CD14-positive monocyte (primary cell): Measurements from ENCODE around the gene VPS35. TPM values are rescaled to one million over a fixed set of nuclear protein-coding genes. Genes with fewer than 3 reads are reported as not detected.

ENCODE experiments used
- DNase-seq, 3 donors: peaks; one replicate each; pipeline ENCODE4 v3.0.0-alpha.2; 2011 to 2022
- H2AFZ ChIP-seq: 2 replicates; pipeline ENCODE4 v1.6.0; 2012; ENCODE audit warnings: mild to moderate bottlenecking, low read depth, low read length, inconsistent platforms; ENCODE audit not compliant: insufficient read depth, poor library complexity, severe bottlenecking
- H3K27ac ChIP-seq, 2 donors: 1 replicate in 1 of 2; 2 replicates in 1 of 2; pipeline ENCODE4 v1.5.1; 2012 to 2013; ENCODE audit warnings: low read length in 2 of 2, control low read depth in 1 of 2, inconsistent platforms in 1 of 2, low read depth in 1 of 2, mild to moderate bottlenecking in 1 of 2
- H3K27me3 ChIP-seq, 2 donors: one replicate each; pipeline versions ENCODE4 v1.6.0 to v1.6.1; 2011 to 2013; ENCODE audit warnings: low read length in 2 of 2; ENCODE audit not compliant: control insufficient read depth in 2 of 2, insufficient read depth in 2 of 2
- H3K36me3 ChIP-seq, 2 donors: replicated peaks in 1 of 2; 1 replicate in 1 of 2; 2 replicates in 1 of 2; pipeline versions ENCODE4 v1.5.1 to v1.6.1; 2012 to 2013; ENCODE audit warnings: low read length in 2 of 2, control low read depth in 1 of 2, inconsistent platforms in 1 of 2, mild to moderate bottlenecking in 1 of 2; ENCODE audit not compliant: insufficient read depth in 2 of 2, control insufficient read depth in 1 of 2
- H3K4me1 ChIP-seq, 2 donors: 1 replicate in 1 of 2; 2 replicates in 1 of 2; pipeline versions ENCODE4 v1.5.1 to v1.6.1; 2012 to 2013; ENCODE audit warnings: low read length in 2 of 2, control low read depth in 1 of 2, inconsistent platforms in 1 of 2, mild to moderate bottlenecking in 1 of 2, moderate library complexity in 1 of 2; ENCODE audit not compliant: insufficient read depth in 2 of 2, control insufficient read depth in 1 of 2
- H3K4me2 ChIP-seq: replicated peaks from 2 replicates; pipeline ENCODE3; 2012; ENCODE audit warnings: low read length, moderate library complexity, mild to moderate bottlenecking; ENCODE audit not compliant: poor library complexity, severe bottlenecking; ENCODE audit errors: extremely low read depth
- H3K4me3 ChIP-seq, 3 experiments: fragments of 200-600 bp in 1 of 3; sonication (generic) in 1 of 3; replicated peaks in 1 of 3; 1 replicate in 2 of 3; 2 replicates in 1 of 3; pipeline ENCODE4 v1.5.1; 2011 to 2013; ENCODE audit warnings: low read length in 3 of 3, mild to moderate bottlenecking in 3 of 3, control low read depth in 2 of 3, low read depth in 2 of 3, inconsistent platforms in 1 of 3, moderate library complexity in 1 of 3
- H3K79me2 ChIP-seq: 2 replicates; pipeline ENCODE4 v1.6.0; 2012; ENCODE audit warnings: mild to moderate bottlenecking, control low read depth, inconsistent platforms, low read length, moderate library complexity; ENCODE audit not compliant: insufficient read depth
- H3K9ac ChIP-seq: 2 replicates; pipeline ENCODE4 v1.6.0; 2017; ENCODE audit warnings: low read length, mild to moderate bottlenecking; ENCODE audit not compliant: insufficient read depth, poor library complexity, severe bottlenecking
- H3K9me3 ChIP-seq, 2 donors: replicated peaks in 1 of 2; 1 replicate in 1 of 2; 2 replicates in 1 of 2; pipeline versions ENCODE4 v1.5.1 to v1.6.1; 2012 to 2013; ENCODE audit warnings: low read length in 2 of 2, control low read depth in 1 of 2; ENCODE audit not compliant: control insufficient read depth in 1 of 2, insufficient read depth in 1 of 2
- H4K20me1 ChIP-seq: 2 replicates; pipeline ENCODE4 v1.6.0; 2012; ENCODE audit warnings: mild to moderate bottlenecking, low read length, control low read depth, moderate library complexity; ENCODE audit not compliant: insufficient read depth
- H3K27ac Mint-ChIP-seq, 7 donors: one replicate each; pipeline ENCODE4 v1.8.0; 2020; ENCODE audit warnings: mild to moderate bottlenecking in 7 of 7, mixed read lengths in 7 of 7, moderate library complexity in 6 of 7, inconsistent platforms in 2 of 7
- H3K27me3 Mint-ChIP-seq, 3 donors: one replicate each; pipeline ENCODE4 v1.8.0; 2021 to 2022; ENCODE audit warnings: low read depth in 3 of 3, mild to moderate bottlenecking in 3 of 3, mixed read lengths in 3 of 3, moderate library complexity in 3 of 3, inconsistent platforms in 1 of 3
- H3K36me3 Mint-ChIP-seq, 2 donors: one replicate each; pipeline ENCODE4 v1.8.0; 2020; ENCODE audit warnings: mixed read lengths in 2 of 2, inconsistent platforms in 1 of 2, mild to moderate bottlenecking in 1 of 2
- H3K4me1 Mint-ChIP-seq: one replicate; pipeline ENCODE4 v1.8.0; 2020; ENCODE audit warnings: mild to moderate bottlenecking, mixed read lengths
- H3K4me3 Mint-ChIP-seq, 2 donors: one replicate each; pipeline ENCODE4 v1.8.0; 2020; ENCODE audit warnings: mild to moderate bottlenecking in 2 of 2, mixed read lengths in 2 of 2, moderate library complexity in 1 of 2
- H3K9me3 Mint-ChIP-seq, 7 donors: one replicate each; pipeline ENCODE4 v1.8.0; 2020 to 2022; ENCODE audit warnings: mixed read lengths in 7 of 7, mild to moderate bottlenecking in 6 of 7, moderate library complexity in 6 of 7, inconsistent platforms in 2 of 7
- CTCF ChIP-seq: fragments of 200-600 bp; IDR thresholded peaks from one replicate; pipeline ENCODE4 v1.8.0; 2022; ENCODE audit warnings: antibody characterized with exemption, mild to moderate bottlenecking
- WGBS: methylation state at CpG from one replicate; pipeline ENCODE4 v1.1.5; 2013; ENCODE audit warnings: missing lambda C conversion rate; ENCODE audit not compliant: insufficient coverage; 5-methylcytosine and 5-hydroxymethylcytosine counted together
- intact Hi-C, 2 donors: fragments of 100-400 bp; cut with micrococcal nuclease; formaldehyde crosslinking; loops; one replicate each; pipeline versions ENCODE4 v1.15.0 to v1.15.1; 2023
- polyA plus RNA-seq, 3 donors: library from polyadenylated mRNA; depleted of rRNA in 1 of 3; unstranded in 2 of 3; stranded (reverse) in 1 of 3; fragments of 300-500 nt in 2 of 3; fragments of >200 nt in 1 of 3; fragmentation: Illumina TruSeq in 2 of 3; gene quantifications; 1 replicate in 2 of 3; 2 replicates in 1 of 3; pipeline ENCODE4 v1.2.3, GENCODE V29; 2012 to 2021

The VPS35 gene
- polyA plus RNA-seq, 3 donors: 14.6 to 130 (median 113) TPM

- Mint-ChIP-seq H3K27ac (peak overlapping the region in 2 of 7 donors; percentile 72 to 79), H3K9me3 (no peaks in the 10 kb centered on the region), H3K27me3 (peaks cover 0 to 5% (median 0%) of the 10 kb centered on the region in 3 donors), H3K36me3 (no peaks in the 10 kb centered on the region), H3K4me3 (no peak overlapping the region), H3K4me1 (peaks cover 47% of the 10 kb centered on the region)
- no peak for TF ChIP-seq CTCF
- H3K27me3 ChIP-seq: no peaks in the 10 kb centered on the region
- H4K20me1 ChIP-seq: no peaks in the 10 kb centered on the region
- WGBS: 75% methylated on average over 2 of the region's 3 CpGs
- DNase-seq: peak; percentile 21 to 72 (median 34)
- intact Hi-C loops: no loop called here
- H3K9me3 ChIP-seq: no peaks in the 10 kb centered on the region
- H3K4me2 ChIP-seq: no peak overlapping the region
- H3K36me3 ChIP-seq: no peaks in the 10 kb centered on the region
- H3K9ac ChIP-seq: no peak overlapping the region
- no peak overlapping the region for H3K27ac ChIP-seq
- peaks cover 49 to 51% of the 10 kb centered on the region in 2 donors for H3K4me1 ChIP-seq
- H2AFZ ChIP-seq: no peak overlapping the region
- no peak overlapping the region for H3K4me3 ChIP-seq
- H3K79me2 ChIP-seq: no peaks in the 10 kb centered on the region
Measured at GRCh38 chr16:46709469-46710005, 20.6 kb upstream of the VPS35 start.

- H3K27me3 ChIP-seq: no peaks in the 10 kb centered on the region
Measured at GRCh38 chr16:46706642-46707041, 17.7 kb upstream of the VPS35 start.

More at GRCh38 chr16:46706642-46707041, 17.7 kb upstream of the VPS35 start:
- WGBS: no CpG with 5 or more reads among the region's 1 CpG
- Histone ChIP-seq H3K9me3 (no peaks in the 10 kb centered on the region), H4K20me1 (no peaks in the 10 kb centered on the region), H3K27ac (no peak overlapping the region), H3K4me2 (no peak overlapping the region), H3K4me3 (no peak overlapping the region), H3K36me3 (no peaks in the 10 kb centered on the region), H3K4me1 (peaks cover 25 to 28% of the 10 kb centered on the region in 2 donors), H2AFZ (no peak overlapping the region), H3K9ac (no peak overlapping the region), H3K79me2 (no peaks in the 10 kb centered on the region)
- H3K4me1 Mint-ChIP-seq: peaks cover 21% of the 10 kb centered on the region
- H3K27ac Mint-ChIP-seq: peak overlapping the region in 1 of 7 donors; percentile 32
- no peak overlapping the region for H3K4me3 Mint-ChIP-seq
- intact Hi-C loops: no loop called here
- no peak for TF ChIP-seq CTCF
- peaks cover 4 to 5% of the 10 kb centered on the region in 2 donors for H3K36me3 Mint-ChIP-seq
- DNase-seq: no peak
- H3K9me3 Mint-ChIP-seq: peaks cover 0 to 3% (median 0%) of the 10 kb centered on the region in 7 donors
- peaks cover 0 to 3% (median 2%) of the 10 kb centered on the region in 3 donors for H3K27me3 Mint-ChIP-seq
